Measurements from ENCODE around the gene CLDN9. TPM values are rescaled to one million over a fixed set of nuclear protein-coding genes. Genes with fewer than 3 reads are reported as not detected.

Gene CLDN9
- total and polyA plus RNA-seq, 4 donors = 0.05 to 0.32 (median 0.25) TPM

DNA sequence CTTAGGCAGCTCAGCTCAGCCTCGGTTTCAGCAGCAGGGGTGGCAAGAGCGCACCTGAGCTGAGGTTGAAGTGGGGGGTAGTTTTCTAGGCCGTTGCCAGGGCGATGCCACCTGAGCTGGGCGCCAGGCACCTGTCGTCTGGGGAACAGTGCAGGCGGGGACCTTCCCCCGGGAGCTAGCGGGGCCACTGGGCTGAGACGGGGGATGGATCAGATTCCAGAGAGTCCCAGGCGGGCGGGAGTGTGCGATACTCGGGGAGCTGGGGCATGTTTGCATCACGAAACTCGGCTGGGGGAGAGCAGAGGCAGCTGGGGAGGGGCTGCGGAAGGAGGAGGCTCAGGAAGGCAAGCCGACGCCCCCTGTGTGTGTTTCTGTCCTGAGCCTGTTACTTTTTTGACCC lies 477 bp upstream of the CLDN9 start:
- no peaks in the 10 kb centered on the region for H3K9me3 ChIP-seq (ENCODE audit: control insufficient read depth in 4 of 4, low read length in 3 of 4)
- no peak overlapping the region for H3K9ac ChIP-seq (ENCODE audit: low read depth in 1 of 2, low read length in 2 of 2)
- no peak overlapping the region for H3K4me3 ChIP-seq (ENCODE audit: low read depth in 1 of 3, low read length in 3 of 3)
- no peak overlapping the region for H3K27ac ChIP-seq (ENCODE audit: low read depth in 1 of 2, low read length in 2 of 2)
- H3K27me3 ChIP-seq (ENCODE audit: control insufficient read depth in 4 of 4, insufficient read depth in 4 of 4, low read length in 3 of 4) = no peaks in the 10 kb centered on the region
- DNase-seq (ENCODE audit: low spot score) = no peak
- peaks cover 12 to 38% (median 22%) of the 10 kb centered on the region in 4 donors for H3K4me1 ChIP-seq (ENCODE audit: control insufficient read depth in 4 of 4, insufficient read depth in 4 of 4, low read length in 3 of 4)
- TF ChIP-seq, protein P1, sequence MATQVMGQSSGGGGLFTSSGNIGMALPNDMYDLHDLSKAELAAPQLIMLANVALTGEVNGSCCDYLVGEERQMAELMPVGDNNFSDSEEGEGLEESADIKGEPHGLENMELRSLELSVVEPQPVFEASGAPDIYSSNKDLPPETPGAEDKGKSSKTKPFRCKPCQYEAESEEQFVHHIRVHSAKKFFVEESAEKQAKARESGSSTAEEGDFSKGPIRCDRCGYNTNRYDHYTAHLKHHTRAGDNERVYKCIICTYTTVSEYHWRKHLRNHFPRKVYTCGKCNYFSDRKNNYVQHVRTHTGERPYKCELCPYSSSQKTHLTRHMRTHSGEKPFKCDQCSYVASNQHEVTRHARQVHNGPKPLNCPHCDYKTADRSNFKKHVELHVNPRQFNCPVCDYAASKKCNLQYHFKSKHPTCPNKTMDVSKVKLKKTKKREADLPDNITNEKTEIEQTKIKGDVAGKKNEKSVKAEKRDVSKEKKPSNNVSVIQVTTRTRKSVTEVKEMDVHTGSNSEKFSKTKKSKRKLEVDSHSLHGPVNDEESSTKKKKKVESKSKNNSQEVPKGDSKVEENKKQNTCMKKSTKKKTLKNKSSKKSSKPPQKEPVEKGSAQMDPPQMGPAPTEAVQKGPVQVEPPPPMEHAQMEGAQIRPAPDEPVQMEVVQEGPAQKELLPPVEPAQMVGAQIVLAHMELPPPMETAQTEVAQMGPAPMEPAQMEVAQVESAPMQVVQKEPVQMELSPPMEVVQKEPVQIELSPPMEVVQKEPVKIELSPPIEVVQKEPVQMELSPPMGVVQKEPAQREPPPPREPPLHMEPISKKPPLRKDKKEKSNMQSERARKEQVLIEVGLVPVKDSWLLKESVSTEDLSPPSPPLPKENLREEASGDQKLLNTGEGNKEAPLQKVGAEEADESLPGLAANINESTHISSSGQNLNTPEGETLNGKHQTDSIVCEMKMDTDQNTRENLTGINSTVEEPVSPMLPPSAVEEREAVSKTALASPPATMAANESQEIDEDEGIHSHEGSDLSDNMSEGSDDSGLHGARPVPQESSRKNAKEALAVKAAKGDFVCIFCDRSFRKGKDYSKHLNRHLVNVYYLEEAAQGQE (IDR thresholded peaks at IDR 0.05) = no peak
- no peak for TF ChIP-seq JUND (IDR thresholded peaks at IDR 0.05)
- TF ChIP-seq HNF4A (conservative IDR thresholded peaks at IDR 0.05) = no peak
- no peak for TF ChIP-seq FOXA2 (IDR thresholded peaks at IDR 0.05)
- TF ChIP-seq SP1 (IDR thresholded peaks at IDR 0.05) = no peak
- TF ChIP-seq, protein P2, sequence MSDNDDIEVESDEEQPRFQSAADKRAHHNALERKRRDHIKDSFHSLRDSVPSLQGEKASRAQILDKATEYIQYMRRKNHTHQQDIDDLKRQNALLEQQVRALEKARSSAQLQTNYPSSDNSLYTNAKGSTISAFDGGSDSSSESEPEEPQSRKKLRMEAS (IDR thresholded peaks at IDR 0.05) = no peak
- TF ChIP-seq, protein P3, sequence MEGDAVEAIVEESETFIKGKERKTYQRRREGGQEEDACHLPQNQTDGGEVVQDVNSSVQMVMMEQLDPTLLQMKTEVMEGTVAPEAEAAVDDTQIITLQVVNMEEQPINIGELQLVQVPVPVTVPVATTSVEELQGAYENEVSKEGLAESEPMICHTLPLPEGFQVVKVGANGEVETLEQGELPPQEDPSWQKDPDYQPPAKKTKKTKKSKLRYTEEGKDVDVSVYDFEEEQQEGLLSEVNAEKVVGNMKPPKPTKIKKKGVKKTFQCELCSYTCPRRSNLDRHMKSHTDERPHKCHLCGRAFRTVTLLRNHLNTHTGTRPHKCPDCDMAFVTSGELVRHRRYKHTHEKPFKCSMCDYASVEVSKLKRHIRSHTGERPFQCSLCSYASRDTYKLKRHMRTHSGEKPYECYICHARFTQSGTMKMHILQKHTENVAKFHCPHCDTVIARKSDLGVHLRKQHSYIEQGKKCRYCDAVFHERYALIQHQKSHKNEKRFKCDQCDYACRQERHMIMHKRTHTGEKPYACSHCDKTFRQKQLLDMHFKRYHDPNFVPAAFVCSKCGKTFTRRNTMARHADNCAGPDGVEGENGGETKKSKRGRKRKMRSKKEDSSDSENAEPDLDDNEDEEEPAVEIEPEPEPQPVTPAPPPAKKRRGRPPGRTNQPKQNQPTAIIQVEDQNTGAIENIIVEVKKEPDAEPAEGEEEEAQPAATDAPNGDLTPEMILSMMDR (IDR thresholded peaks at IDR 0.05; ENCODE audit: low read depth, low read length, missing input control) = no peak
- no peak for TF ChIP-seq RAD21 (IDR thresholded peaks at IDR 0.05)
- TF ChIP-seq, protein P4, sequence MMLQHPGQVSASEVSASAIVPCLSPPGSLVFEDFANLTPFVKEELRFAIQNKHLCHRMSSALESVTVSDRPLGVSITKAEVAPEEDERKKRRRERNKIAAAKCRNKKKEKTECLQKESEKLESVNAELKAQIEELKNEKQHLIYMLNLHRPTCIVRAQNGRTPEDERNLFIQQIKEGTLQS (IDR thresholded peaks at IDR 0.05) = no peak
- TF ChIP-seq HNF4G (IDR thresholded peaks at IDR 0.05) = no peak
- no peak for TF ChIP-seq FOXA1 (IDR thresholded peaks at IDR 0.05)
- TF ChIP-seq, protein P5, sequence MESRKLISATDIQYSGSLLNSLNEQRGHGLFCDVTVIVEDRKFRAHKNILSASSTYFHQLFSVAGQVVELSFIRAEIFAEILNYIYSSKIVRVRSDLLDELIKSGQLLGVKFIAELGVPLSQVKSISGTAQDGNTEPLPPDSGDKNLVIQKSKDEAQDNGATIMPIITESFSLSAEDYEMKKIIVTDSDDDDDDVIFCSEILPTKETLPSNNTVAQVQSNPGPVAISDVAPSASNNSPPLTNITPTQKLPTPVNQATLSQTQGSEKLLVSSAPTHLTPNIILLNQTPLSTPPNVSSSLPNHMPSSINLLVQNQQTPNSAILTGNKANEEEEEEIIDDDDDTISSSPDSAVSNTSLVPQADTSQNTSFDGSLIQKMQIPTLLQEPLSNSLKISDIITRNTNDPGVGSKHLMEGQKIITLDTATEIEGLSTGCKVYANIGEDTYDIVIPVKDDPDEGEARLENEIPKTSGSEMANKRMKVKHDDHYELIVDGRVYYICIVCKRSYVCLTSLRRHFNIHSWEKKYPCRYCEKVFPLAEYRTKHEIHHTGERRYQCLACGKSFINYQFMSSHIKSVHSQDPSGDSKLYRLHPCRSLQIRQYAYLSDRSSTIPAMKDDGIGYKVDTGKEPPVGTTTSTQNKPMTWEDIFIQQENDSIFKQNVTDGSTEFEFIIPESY (IDR thresholded peaks at IDR 0.05) = no peak
- TF ChIP-seq NR2F2 (IDR thresholded peaks at IDR 0.05) = no peak
- TF ChIP-seq YY1 (IDR thresholded peaks at IDR 0.05) = no peak
- no peak for TF ChIP-seq EGR1 (IDR thresholded peaks at IDR 0.05; ENCODE audit: low read depth in 2 of 2)
- TF ChIP-seq TAF1 (conservative IDR thresholded peaks at IDR 0.05) = no peak
- 59% methylated on average over 19 of the region's 19 CpGs for WGBS
- no peaks in the 10 kb centered on the region for H3K36me3 ChIP-seq (ENCODE audit: control insufficient read depth in 4 of 4, insufficient read depth in 3 of 4, low read depth in 1 of 4, low read length in 3 of 4)

DNA sequence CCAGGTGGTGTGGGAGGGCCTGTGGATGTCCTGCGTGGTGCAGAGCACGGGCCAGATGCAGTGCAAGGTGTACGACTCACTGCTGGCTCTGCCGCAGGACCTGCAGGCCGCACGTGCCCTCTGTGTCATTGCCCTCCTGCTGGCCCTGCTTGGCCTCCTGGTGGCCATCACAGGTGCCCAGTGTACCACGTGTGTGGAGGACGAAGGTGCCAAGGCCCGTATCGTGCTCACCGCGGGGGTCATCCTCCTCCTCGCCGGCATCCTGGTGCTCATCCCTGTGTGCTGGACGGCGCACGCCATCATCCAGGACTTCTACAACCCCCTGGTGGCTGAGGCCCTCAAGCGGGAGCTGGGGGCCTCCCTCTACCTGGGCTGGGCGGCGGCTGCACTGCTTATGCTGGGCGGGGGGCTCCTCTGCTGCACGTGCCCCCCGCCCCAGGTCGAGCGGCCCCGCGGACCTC lies 798 bp downstream of the CLDN9 start:
- no peaks in the 10 kb centered on the region for H3K27me3 ChIP-seq (ENCODE audit: control insufficient read depth in 4 of 4, insufficient read depth in 4 of 4, low read length in 3 of 4)
- WGBS = 38% methylated on average over 27 of the region's 27 CpGs
- H3K4me3 ChIP-seq (ENCODE audit: low read depth in 1 of 3, low read length in 3 of 3) = no peak overlapping the region
- H3K27ac ChIP-seq (ENCODE audit: low read depth in 1 of 2, low read length in 2 of 2) = no peak overlapping the region
- no peaks in the 10 kb centered on the region for H3K9me3 ChIP-seq (ENCODE audit: control insufficient read depth in 4 of 4, low read length in 3 of 4)
- H3K9ac ChIP-seq (ENCODE audit: low read depth in 1 of 2, low read length in 2 of 2) = no peak overlapping the region
- DNase-seq (ENCODE audit: low spot score) = no peak
- no peaks in the 10 kb centered on the region for H3K36me3 ChIP-seq (ENCODE audit: control insufficient read depth in 4 of 4, insufficient read depth in 3 of 4, low read depth in 1 of 4, low read length in 3 of 4)
- TF ChIP-seq, protein P3 (IDR thresholded peaks at IDR 0.05; ENCODE audit: low read depth, low read length, missing input control) = peak; percentile 15
- TF ChIP-seq YY1 (IDR thresholded peaks at IDR 0.05) = peak; percentile 52
- peak; percentile 51 for TF ChIP-seq SP1 (IDR thresholded peaks at IDR 0.05)
- TF ChIP-seq RAD21 (IDR thresholded peaks at IDR 0.05) = peak in 1 of 2 donors; percentile 12
- peak; percentile 33 to 46 for TF ChIP-seq HNF4A (conservative IDR thresholded peaks at IDR 0.05)
- peak; percentile 97 to 99 for TF ChIP-seq RXRA (IDR thresholded peaks at IDR 0.05)
- no peak for TF ChIP-seq FOXA1 (IDR thresholded peaks at IDR 0.05)
- no peak for TF ChIP-seq TAF1 (conservative IDR thresholded peaks at IDR 0.05)
- peaks cover 4 to 27% (median 12%) of the 10 kb centered on the region in 4 donors for H3K4me1 ChIP-seq (ENCODE audit: control insufficient read depth in 4 of 4, insufficient read depth in 4 of 4, low read length in 3 of 4)

Measured in liver (tissue), 9 donors.